Adipose tissue (tissue), 3 donors: ENCODE results near the gene ZFP92. TPM values are rescaled to one million over a fixed set of nuclear protein-coding genes. Genes with fewer than 3 reads are reported as not detected.

Experiments
- H3K27ac ChIP-seq: one replicate; pipeline ENCODE4 v1.5.1; 2013; ENCODE audit warnings: low read depth, low read length
- WGBS, 3 donors: extraction: QIAGEN DNeasy Blood & Tissue Kit; methylation state at CpG; one replicate each; pipeline ENCODE4 v1.1.7; 2013; 5-methylcytosine and 5-hydroxymethylcytosine counted together
- polyA plus RNA-seq, 3 donors: library from polyadenylated mRNA; stranded (reverse); fragments of 200-250 nt; gene quantifications; one replicate each; pipeline ENCODE4 v1.2.3, GENCODE V29; 2013
- donor health status: healthy with polysubstance abuse.
- donor health status: Bipolar disorder and iron deficiency.
- donor health status: healthy.

ZFP92 gene
- polyA plus RNA-seq, 3 donors: 0.56 to 1.2 (median 1.0) TPM

DNA sequence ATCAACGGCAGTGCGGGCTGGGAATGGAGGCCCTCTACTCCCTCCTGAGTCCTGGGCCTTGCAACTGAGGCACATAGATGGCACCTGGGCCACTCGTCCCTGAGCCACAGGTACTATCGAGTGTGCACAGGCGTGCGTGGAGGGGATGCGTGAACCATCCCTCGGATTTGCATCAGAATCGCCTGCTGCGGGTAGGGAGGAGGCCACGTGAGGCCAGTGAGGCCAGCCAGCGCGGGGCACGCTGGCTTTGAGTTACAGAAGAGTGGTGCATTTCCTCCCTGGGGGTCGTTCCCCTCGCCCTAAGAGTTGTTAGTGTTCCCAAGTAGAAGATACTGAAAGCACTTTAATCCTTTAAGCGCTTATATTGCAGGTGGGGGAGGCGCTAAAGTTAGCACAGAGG lies 10.6 kb downstream of the ZFP92 start:
- no peak overlapping the region for H3K27ac ChIP-seq
- 87 to 95% (median 88%) methylated on average over 7 to 18 of the region's 18 CpGs for WGBS, 3 donors

GRCh38 chrX:153423652-153424051 lies 12.4 kb downstream of the ZFP92 start:
- H3K27ac ChIP-seq: no peak overlapping the region
- WGBS, 3 donors: 52 to 80% (median 68%) methylated on average over 8 of the region's 8 CpGs

GRCh38 chrX:153426204-153426603 lies 14.9 kb downstream of the ZFP92 start:
- no peak overlapping the region for H3K27ac ChIP-seq
- 84 to 94% (median 94%) methylated on average over 3 of the region's 3 CpGs for WGBS, 3 donors

GRCh38 chrX:153430796-153431195 lies 19.5 kb downstream of the ZFP92 start:
- WGBS, 3 donors: 83 to 92% (median 84%) methylated on average over 5 to 6 of the region's 6 CpGs
- no peak overlapping the region for H3K27ac ChIP-seq

GRCh38 chrX:153433161-153433680 lies 21.9 kb downstream of the ZFP92 start:
- WGBS, 3 donors: 58 to 80% (median 75%) methylated on average over 10 to 12 of the region's 12 CpGs
- no peak overlapping the region for H3K27ac ChIP-seq

DNA sequence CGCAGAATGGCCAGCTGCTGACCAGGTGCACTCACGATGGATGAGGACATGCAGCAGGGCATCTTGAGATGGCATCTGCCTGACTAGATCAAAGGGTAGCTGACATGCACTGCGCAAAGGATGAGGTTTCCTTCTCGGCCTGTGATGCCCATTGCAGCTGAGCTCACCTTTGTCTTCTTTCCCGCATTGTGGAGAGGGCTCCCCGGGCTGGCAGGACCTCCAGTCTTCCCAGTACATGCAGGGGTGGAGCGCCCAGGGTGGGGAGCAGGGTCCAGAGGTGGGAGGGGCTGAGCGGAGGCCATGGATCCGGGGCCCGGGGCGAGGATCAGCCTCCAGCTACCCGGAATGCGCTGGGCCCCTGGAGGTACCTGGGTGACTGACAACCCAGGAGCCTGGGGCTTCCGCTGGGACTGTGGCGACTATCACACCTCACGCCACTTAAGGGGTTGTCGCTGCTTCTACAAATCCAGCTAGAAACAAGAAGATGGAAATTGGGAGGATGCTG lies 22.6 kb downstream of the ZFP92 start:
- 82 to 95% (median 87%) methylated on average over 15 to 17 of the region's 17 CpGs for WGBS, 3 donors
- H3K27ac ChIP-seq: no peak overlapping the region

DNA sequence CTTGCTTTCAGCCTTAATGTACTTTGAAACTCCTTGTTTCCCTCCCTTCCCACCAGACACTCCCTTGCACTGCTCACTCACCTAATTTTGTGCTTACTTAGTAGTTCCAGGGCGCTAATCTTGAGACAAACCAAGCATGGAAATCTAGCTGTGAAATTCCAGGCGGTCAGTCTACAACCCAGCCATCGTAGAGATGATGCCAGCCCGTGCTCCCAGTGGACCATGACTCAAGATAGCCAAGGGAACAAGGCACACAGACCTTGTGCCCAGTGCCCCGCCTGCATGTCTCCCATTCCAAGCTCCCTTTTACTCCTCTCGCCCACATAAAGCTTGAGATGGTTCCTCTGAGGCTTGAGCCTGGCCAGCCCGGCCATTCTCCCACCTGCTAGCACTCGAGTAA lies 23.5 kb downstream of the ZFP92 start:
- WGBS, 3 donors: 81 to 89% (median 89%) methylated on average over 8 of the region's 8 CpGs
- no peak overlapping the region for H3K27ac ChIP-seq

GRCh38 chrX:153435845-153436244 lies 24.6 kb downstream of the ZFP92 start:
- WGBS, 3 donors: 62 to 72% (median 66%) methylated on average over 3 of the region's 3 CpGs
- H3K27ac ChIP-seq: no peak overlapping the region

GRCh38 chrX:153438532-153438931 lies 27.3 kb downstream of the ZFP92 start:
- WGBS, 3 donors: 21 to 55% (median 36%) methylated on average over 8 of the region's 8 CpGs

DNA sequence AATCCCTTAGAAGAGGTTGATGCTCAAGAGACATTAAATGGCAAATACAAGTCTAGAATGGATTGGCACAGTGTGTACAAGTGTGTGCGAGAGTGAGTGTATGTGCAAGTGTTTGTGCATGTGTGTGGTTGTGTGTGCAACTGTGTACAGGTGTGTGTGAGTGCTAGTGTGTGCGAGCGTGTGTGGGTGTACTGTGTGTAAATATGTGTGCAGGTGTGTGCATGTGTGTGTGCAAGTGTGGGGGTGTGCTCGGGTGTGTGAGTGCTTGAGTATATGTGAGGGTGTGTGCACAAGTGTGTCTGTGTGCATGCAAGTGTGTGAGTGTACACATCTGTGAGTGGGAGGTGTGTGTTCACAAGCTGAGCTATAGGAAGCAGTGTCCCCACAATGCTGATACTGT lies 28.7 kb downstream of the ZFP92 start:
- no peak overlapping the region for H3K27ac ChIP-seq
- 83 to 94% (median 91%) methylated on average over 4 of the region's 4 CpGs for WGBS, 3 donors

More at GRCh38 chrX:153438532-153438931, 27.3 kb downstream of the ZFP92 start:
- no peak overlapping the region for H3K27ac ChIP-seq

DNA sequence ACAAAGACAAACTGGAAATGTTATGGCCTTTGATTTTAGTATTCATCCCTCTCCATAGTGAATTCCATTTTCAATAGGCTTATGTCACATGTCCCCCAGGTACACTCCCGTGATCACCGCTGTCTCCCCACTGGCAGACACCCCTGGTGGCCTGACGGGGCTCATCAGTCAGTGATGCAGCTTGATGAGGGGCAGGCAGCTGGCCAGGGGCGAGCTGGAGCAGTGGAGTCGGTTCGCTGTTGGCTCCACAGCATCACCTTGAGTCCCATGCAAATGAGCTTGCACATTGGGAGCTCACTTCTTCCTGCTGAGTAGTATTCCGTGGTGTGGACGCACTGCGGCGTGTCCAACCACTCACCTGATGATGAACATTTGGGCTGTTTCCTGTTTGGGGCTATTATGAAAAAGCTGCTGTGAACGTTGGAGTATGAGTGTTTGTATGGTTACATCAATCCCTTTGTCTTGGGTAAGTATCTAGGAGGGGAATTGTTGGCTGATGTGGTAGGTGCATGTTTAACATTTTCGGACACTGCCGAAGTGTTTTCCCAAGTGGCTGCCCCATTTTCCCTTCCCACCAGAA lies 29.4 kb downstream of the ZFP92 start:
- H3K27ac ChIP-seq: no peak overlapping the region
- 67 to 77% (median 69%) methylated on average over 13 of the region's 13 CpGs for WGBS, 3 donors

DNA sequence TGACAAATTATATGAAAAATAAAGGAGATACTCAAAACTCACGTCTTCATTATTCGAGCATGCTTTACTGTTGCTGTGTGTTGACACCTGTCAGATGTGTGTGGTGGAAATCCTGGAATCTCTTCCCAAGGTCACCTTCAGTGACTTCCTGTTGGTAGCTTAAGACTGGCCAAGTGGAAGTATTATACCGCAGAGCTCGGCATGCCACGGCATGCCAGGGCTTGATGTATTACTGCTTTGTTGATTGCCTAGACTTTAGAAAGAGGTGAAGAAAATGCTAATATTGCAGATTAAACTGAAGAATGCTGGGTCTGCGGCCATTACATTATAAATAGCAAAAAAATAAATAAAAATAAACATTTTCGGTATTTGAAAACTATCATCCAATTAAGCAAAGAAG lies 30.0 kb downstream of the ZFP92 start:
- no peak overlapping the region for H3K27ac ChIP-seq
- 39 to 74% (median 63%) methylated on average over 7 of the region's 7 CpGs for WGBS, 3 donors

GRCh38 chrX:153441981-153442380 lies 30.7 kb downstream of the ZFP92 start:
- WGBS, 3 donors: 75 to 87% (median 76%) methylated on average over 9 of the region's 9 CpGs
- H3K27ac ChIP-seq: no peak overlapping the region

DNA sequence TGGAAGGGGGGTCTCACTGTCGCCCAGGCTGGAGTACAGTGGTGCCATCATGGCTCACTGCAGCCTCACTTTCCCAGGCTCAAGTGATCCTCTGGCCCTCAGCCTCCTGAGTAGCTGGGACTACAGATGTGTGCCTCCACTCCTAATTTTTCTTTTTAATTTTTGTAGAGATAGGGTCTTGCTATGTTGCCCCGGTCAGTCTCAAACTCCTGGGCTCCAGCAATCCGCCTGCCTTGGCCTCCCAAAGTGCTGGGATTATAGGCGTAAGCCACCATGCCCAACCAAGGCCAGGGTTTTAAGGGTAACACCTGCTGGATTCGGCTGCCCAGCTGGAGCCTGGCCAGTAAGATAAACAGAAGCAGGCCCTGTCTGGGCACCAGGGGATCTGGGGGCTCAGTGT lies 31.2 kb downstream of the ZFP92 start:
- 51 to 90% (median 73%) methylated on average over 5 of the region's 5 CpGs for WGBS, 3 donors
- no peak overlapping the region for H3K27ac ChIP-seq

- 84 to 85% (median 85%) methylated on average over 13 to 25 of the region's 25 CpGs for WGBS, 3 donors
- H3K27ac ChIP-seq: no peak overlapping the region
These were observed 32.4 kb downstream of the ZFP92 start for GRCh38 chrX:153443476-153444332.

DNA sequence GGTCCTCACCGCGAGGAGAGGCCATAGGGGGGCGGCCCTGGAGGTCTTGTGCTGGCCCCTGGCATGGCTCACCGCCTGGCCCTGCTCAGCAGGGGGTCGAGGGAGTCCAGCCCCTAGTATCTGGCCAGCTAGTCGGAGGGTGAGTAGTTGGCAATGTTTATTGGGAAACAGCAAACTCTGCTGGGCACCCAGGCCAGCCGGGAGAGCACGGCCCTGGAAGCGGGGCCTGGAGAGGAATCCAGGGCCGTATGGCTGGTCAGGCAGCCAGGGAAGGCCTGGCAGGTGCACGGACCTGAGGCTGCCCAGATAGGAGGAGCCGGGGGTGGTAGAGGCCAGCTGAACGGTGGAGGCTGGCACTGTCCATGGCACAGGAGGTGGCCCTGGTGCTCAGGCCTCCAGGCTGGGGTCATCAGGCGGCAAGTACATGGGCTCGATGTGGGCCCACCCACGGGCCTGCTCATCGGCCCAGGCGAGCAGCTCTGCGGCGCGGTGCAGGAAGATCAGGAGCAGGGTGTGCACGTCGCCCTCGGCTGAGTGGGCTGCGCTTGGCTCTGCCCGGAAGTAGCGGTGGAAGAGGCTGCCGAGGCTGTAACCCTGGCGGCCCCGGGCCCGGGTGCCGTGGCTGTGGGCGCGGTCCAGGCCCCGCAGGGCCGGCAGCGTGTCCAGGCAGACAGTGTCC lies 33.2 kb downstream of the ZFP92 start:
- 80 to 92% (median 89%) methylated on average over 11 to 37 of the region's 37 CpGs for WGBS, 3 donors
- H3K27ac ChIP-seq: no peak overlapping the region

DNA sequence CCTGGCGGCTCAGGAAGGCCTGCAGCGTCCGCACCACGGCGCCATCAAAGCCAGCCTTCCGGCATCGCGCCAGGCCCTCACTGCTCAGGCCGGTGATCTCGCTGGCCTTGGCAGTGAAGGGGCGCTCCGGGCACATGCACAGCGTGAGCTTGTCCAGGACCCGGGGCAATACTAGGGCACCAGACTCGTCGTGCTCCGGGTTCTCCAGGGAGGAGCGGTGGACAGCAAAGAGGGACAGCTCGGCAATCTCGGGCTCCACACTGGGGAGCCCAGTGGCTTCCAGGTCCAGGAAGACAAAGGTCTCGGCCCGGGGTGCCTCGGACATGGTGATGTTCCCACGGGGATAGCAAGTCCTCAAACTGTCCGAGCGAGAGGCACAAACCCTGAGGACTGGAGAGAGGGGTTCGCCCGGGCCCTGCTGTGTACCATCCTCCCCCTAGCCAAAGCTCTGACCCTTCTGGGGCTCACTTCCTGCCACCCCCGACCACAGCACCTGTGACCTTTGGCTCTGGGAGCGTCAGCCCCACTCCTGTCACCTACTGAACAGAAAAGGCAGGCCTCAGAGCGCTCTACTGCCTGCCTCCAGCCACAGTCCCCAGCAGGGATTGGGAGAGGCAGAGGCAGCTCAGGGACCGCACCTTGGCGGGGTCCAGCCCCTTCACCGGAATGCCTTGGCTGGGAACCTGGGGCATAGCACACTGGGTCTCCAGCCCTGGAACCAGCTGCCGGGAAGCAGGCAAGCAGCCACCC lies 34.0 kb downstream of the ZFP92 start:
- WGBS, 3 donors: 90 to 91% (median 90%) methylated on average over 26 to 35 of the region's 35 CpGs

More for the DNA sequence above, 34.0 kb downstream of the ZFP92 start:
- H3K27ac ChIP-seq: no peak overlapping the region
